ENCODE measurements around the gene PINLYP. TPM values are rescaled to one million over a fixed set of nuclear protein-coding genes. Genes with fewer than 3 reads are reported as not detected.
A peak's percentile ranks its signal among the peaks of the same experiment; 100 is the strongest.

PINLYP gene
- total and polyA plus RNA-seq, 11 donors = 0.76 to 4.3 (median 1.2) TPM; not detected in 1

DNA sequence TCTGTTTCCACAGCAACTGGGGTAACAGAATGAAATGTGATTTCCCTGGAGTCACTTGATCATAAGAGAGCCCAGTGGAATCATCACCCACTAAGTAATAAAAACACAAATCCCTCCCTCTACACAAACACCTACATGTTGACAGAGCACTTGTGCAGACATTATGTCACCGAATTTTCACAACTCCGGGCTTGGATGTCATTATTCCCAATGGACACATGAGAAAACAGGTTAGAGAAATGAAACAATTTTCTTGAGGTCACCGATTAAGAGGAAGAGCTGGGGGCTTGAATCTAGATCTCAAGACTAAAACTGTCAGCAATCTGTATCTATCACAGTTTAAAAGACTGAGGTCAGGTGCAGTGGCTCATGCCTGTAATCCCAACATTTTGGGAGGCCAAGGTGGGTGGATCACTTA, 3.4 kb upstream of the PINLYP start:
- WGBS, 4 donors = 83 to 87% (median 86%) methylated on average over 3 of the region's 3 CpGs
- ATAC-seq = no peak
- Histone ChIP-seq H3K36me3 (peaks cover 0 to 26% (median 14%) of the 10 kb centered on the region in 9 donors), H3K4me1 (peaks cover 6 to 22% (median 13%) of the 10 kb centered on the region in 12 donors), H3K9me3 (no peaks in the 10 kb centered on the region), H3K27ac (no peak overlapping the region), H3K27me3 (no peaks in the 10 kb centered on the region), H3K4me3 (no peak overlapping the region)
- intact Hi-C loops (cut with DNase I) = no loop called here
- TF ChIP-seq POLR2A (IDR thresholded peaks at IDR 0.05) = no peak
- TF ChIP-seq, protein P1, sequence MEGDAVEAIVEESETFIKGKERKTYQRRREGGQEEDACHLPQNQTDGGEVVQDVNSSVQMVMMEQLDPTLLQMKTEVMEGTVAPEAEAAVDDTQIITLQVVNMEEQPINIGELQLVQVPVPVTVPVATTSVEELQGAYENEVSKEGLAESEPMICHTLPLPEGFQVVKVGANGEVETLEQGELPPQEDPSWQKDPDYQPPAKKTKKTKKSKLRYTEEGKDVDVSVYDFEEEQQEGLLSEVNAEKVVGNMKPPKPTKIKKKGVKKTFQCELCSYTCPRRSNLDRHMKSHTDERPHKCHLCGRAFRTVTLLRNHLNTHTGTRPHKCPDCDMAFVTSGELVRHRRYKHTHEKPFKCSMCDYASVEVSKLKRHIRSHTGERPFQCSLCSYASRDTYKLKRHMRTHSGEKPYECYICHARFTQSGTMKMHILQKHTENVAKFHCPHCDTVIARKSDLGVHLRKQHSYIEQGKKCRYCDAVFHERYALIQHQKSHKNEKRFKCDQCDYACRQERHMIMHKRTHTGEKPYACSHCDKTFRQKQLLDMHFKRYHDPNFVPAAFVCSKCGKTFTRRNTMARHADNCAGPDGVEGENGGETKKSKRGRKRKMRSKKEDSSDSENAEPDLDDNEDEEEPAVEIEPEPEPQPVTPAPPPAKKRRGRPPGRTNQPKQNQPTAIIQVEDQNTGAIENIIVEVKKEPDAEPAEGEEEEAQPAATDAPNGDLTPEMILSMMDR (IDR thresholded peaks at IDR 0.05) = no peak
- no peak for DNase-seq

DNA sequence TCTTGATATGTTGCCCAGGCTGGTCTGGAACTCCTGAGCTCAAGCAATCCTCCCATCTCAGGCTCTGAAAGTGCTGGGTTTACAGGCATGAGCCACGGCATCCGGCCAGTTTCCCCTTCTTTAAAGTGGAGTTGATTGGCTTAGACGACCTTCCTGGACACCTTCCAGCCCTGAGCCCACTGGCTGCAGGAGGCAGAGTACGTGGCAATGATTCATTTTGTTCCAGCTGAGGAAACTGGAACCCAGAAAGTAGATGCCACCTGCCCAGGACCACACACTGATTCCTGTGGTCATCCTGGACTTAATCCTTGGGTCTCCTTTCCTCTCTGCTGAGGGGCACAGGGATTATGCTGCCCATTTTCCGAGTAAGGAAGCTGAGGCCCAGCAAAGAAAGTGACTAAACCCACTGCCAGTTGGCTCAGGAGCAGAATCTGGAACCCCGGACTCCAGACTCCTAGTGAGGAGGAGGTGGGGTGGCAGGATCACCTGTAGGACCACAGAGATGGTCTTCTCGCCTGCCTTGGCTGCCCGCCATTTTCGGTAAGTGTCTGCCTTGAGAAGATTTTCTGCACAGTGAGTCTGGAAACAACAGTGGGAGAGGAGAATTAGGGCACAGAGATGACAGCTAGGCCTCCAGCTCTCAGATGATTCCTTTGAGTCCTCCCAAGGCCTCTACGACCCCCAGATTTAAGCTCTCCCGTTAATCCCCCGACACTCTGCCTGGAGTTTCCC, 1.0 kb upstream of the PINLYP start:
- H3K4me3 ChIP-seq = peak overlapping the region; percentile 57 to 96 (median 87)
- peaks cover 6 to 22% (median 13%) of the 10 kb centered on the region in 12 donors for H3K4me1 ChIP-seq
- peak overlapping the region in 11 of 12 donors; percentile 49 to 93 (median 83) for H3K27ac ChIP-seq
- DNase-seq (no peak), ATAC-seq (no peak)
- no peaks in the 10 kb centered on the region for H3K27me3 ChIP-seq
- intact Hi-C loops (cut with DNase I) = loop anchor here in 7 of 10 donors (1.0 to 2.0 kb wide), 4 partner anchors 22 to 39 kb away; partner anchors contain the start of genes IRGQ (in 6 of the 7) and ZNF576 (in 6 of the 7)
- peaks cover 0 to 26% (median 11%) of the 10 kb centered on the region in 9 donors for H3K36me3 ChIP-seq
- no peaks in the 10 kb centered on the region for H3K9me3 ChIP-seq
- TF ChIP-seq, protein P1 (IDR thresholded peaks at IDR 0.05) = no peak
- TF ChIP-seq POLR2A (IDR thresholded peaks at IDR 0.05) = no peak
- 31 to 37% (median 35%) methylated on average over 11 to 12 of the region's 12 CpGs for WGBS, 4 donors

DNA sequence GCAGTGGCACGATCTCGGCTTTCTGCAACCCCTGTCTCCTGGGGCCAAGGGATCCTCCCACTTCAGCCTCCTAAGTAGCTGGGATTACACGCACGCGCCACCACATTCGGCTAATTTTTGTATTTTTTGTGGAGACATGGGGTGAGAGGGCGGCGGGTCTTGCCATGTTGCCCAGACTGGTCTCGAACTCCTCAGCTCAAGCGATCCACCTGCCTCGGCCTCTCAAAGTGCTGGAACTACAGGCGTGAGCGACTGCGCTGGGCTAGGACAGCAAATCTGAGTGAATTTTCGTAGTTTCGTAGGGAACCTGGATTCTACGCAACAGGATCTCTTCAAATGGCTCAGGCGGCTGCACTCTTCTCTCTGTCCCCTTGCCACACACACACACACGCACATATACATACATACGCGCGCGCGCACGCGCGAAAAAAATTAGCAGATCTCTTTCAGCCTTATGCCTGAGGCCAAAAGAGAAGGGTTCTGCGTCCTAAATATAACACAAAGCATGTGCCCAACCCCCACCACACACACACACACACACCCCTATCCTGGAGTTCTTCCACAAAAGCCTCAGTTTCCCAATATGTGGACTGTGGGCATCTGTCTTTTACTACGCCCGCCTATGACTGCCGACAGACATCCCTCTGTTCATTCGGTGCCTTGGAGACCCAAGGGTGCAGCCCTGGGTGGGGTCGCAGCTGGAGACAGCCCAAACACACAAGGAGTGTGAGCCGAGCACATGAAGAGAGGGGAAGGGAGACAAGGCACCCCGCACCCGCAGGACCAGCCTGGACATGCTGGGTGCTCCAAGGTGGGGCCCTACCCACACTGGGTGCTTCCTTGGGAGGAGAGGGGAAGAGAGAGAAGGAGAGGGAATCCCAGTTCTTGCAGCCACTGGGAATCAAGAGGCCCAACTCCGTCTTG, 616 bp downstream of the PINLYP start:
- no peaks in the 10 kb centered on the region for H3K27me3 ChIP-seq
- WGBS, 4 donors = 63 to 73% (median 68%) methylated on average over 35 to 37 of the region's 37 CpGs
- peaks cover 6 to 30% (median 17%) of the 10 kb centered on the region in 12 donors for H3K4me1 ChIP-seq
- peak overlapping the region in 11 of 12 donors; percentile 57 to 96 (median 88) for H3K4me3 ChIP-seq
- TF ChIP-seq POLR2A (IDR thresholded peaks at IDR 0.05) = no peak
- TF ChIP-seq, protein P1 (IDR thresholded peaks at IDR 0.05) = no peak
- H3K27ac ChIP-seq = peak overlapping the region in 11 of 12 donors; percentile 26 to 93 (median 61)
- DNase-seq (no peak), ATAC-seq (peak in 1 of 4 donors; percentile 1)
- intact Hi-C loops (cut with DNase I) = loop anchor here in 8 of 10 donors (1.0 to 2.0 kb wide), 4 partner anchors 19 to 22 kb away; partner anchors contain the start of genes IRGQ (in 6 of the 8) and ZNF576 (in 6 of the 8)
- peaks cover 0 to 25% (median 10%) of the 10 kb centered on the region in 9 donors for H3K36me3 ChIP-seq
- H3K9me3 ChIP-seq = no peaks in the 10 kb centered on the region
